Activated naive CD4-positive, alpha-beta T cell treated with Interleukin-2 at 50 U/mL for 16 hours (primary cell): ENCODE measurements around the gene PTMA.
"Not testable (repeated sequence)": the region's sequence is repeated elsewhere in the genome, so short reads cannot be mapped to it uniquely, and the experiment has no call there.

Experiments used
- DNase-seq: peaks from one replicate; pipeline ENCODE4 v3.0.0-alpha.2; 2020

PTMA gene

GRCh38 chr2:231717281-231718171, 9.2 kb downstream of the PTMA start:
- DNase-seq = peak; percentile 18

GRCh38 chr2:231718799-231719198, 10.5 kb downstream of the PTMA start:
- no peak for DNase-seq

DNA sequence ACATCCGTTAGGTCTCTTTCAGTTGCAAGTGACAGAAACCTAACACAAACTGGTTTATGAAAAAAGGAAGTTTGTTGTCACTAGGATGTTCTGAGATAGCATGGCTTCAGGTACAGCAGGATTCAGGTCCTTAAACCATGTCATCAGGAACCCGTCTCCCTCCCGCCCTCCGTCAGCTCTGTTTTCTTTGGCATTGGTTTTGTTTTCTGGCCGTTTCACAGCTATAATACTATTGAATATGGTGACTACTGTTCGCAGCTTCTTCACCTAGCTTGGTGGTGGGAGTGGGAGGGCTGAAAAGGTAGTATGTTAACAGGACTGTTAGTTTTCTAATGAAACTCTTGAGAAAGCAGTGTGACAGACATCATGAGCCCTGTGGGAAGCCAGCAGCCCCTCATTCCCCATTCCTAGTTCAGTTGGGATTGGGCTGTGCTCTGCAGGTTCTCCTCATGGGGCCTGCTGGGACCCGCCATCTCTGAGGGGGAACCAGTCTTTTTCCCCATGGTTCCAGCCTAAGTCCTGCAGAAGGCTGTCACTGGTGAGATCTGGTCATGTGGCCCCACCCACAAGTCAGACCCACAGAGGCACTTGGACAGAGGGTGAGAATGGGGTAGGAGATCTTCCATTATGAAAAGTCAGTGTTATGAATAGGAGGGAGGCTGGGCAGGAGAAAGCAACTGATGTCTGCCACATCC, 12.1 kb downstream of the PTMA start:
- DNase-seq = no peak

DNA sequence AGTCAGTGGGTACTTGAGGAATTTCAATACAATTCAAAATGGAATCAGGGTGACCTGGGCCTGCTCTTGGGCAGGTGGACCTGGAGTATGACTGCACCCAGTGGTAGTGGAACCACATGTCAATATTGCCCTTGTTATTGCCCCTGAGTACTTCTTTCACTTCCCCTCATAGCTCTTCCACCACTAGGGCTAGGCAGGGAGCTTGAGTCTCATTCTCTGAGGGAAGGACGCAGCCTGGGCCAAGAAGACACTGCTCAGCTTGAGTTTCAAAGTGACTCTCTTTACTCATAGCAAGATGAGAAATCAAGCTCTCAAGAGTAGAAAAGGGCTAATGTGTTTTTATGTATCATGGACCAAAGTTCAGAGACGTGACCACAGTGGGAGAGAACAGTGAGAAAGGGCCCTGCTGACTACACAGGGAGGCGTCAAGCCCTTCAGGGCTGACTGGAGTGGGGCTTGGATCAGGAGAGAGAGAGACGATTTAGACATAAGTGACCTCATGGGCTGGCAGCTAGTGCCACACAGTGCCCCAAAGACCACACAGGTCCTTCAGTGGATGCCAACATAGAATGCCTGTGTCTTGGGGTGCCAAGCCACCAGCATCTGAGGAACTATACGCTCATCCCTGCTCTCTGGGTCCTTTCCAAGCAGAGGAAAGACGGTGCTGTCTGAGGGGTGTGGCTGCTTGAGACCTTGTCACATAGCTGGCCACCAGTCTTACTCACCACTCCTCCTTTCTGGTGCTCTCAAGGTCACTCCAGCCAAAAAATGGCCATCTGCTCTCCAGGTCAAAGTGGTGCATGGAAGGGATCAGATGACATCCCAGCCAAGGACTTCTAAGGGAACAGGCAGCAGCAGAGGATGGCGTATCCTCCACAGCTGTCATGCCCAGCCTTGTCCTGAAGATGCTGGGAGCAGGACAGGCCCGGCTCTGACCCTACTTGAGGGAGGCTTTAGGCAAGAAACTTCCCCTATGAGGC, 13.0 kb downstream of the PTMA start:
- no peak for DNase-seq

- DNase-seq = no peak
These were observed 14.5 kb downstream of the PTMA start for GRCh38 chr2:231722721-231723307.

DNA sequence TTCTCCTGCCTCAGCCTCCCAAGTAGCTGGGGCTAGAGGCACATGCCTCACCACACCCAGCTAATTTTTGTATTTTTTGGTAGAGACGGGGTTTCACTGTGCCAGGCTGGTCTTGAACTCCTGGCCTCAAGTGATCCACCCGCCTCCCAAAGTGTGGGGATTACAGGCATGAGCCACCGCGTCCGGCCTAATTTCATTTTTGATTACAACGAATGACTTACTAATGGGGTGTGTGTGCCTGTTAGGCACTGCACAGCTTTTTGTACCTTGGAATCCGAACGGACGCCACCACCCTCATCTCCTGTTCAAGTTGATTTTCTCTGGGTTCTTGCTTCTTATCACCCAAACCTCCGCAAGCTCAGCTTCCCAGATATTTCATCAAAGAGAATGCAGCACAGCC, 17.2 kb downstream of the PTMA start:
- DNase-seq = no peak

- DNase-seq = no peak
These were observed 18.0 kb downstream of the PTMA start for GRCh38 chr2:231726276-231726675.

DNA sequence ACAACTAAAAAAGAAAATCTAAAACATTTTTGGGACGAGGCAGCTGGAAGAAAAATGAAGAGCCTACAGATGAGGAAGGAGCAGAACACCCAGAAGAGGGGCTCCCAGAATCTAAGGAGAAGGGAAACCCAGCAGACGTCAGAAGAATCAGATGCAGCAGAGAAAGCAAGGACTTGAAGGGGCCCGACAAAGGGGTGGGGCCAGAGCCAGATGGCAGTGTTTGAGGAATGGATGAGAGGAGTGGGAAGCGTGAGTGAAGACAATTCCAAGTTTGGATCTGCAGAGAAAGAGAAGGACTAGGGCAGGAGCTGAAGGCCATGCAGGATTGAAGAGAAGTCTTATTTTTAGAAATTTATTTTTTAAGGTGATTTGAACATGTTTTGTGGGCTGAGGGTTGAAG, 19.3 kb downstream of the PTMA start:
- DNase-seq = no peak

GRCh38 chr2:231732604-231733003, 24.3 kb downstream of the PTMA start:
- no peak for DNase-seq

DNA sequence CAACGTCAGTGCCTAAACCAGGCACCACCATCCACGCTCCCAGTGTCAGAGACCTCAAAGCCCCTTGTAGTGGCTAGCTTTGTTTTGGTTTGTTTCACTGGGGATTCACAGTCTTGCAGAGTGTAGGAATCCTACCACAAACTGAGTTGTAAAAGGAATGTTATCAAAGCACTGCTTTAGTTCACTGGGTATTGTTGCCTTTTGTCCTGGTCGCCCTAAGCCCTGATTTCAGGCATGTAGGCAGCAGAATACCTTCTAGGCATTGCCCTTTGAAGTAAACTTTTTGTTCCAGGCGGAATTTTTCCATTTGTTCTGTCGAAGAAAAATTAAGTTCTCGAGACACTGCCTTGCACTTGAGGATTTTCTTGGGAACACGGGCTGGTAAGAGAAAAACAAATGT, 29.4 kb downstream of the PTMA start:
- DNase-seq = no peak

DNA sequence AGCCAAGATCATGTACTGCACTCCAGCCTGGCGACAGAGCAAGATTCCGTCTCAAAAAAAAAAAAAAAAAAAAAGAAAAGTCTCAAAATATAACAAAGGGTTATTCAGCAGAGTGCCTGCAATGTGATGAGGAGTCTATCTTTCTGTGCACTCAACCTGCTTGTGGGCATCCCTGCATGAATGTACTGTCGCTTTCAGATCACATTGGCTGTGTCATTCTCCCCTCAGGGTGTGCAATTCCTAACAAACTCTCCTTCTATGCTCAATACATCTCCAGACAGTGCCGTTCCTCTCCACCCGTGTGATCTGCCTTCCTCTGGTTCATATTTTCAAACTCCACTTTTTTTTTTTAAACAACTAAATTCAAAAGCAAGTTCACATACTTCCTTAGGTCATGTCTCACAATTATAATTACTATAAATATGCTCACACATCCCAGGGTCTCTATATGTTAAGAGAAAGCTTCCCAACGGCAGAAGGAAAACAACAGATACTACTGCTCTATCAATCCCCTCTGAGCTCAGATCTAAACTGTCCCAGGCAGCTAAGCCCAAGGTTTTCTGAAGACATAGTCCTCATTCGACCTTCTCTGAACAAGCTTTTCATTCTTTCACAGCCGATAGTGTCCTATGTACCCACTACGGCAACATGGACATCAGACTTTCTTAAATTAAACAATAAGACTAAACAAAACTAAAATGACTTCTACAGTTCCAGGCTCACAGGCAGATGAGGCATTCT, 35.2 kb downstream of the PTMA start:
- no peak for DNase-seq

DNA sequence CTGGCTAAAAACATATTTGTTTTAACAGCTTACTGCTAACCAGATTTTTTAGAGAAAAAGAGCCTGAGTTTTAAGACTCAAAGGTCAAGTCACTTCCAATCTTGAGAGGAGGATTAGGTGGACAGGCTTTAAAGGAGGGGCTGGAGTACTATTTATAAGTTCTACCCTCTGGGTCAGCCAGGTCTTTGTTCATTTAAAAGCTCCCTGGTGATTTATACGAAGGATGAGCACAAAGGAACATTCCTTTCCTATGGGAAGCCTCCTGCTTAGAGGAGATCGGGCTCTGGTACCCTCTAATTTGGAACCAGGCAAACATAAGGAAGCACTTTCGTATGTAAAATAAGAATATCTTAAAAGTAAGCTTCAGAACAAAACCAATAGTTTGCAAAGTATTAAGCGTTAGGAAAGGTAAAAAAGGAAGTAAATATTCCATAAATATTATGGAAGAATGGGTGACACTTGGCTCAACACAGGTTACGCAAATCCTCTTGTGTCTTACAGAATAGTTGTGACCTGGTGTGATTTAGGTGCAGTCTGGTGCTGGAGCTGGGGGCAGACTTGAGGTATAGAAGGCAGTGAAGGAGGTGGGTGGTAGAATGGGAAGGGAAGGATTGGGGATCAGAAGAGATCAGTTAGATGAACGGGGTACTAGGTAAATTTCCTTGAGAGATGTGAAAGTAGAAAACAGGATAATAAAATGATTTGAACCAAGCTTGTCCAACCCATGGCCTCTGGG, 37.1 kb downstream of the PTMA start:
- DNase-seq = no peak

GRCh38 chr2:231748153-231748896, 40.0 kb downstream of the PTMA start:
- not testable (repeated sequence) for DNase-seq

GRCh38 chr2:231749016-231749415, 40.7 kb downstream of the PTMA start:
- not testable (repeated sequence) for DNase-seq

DNA sequence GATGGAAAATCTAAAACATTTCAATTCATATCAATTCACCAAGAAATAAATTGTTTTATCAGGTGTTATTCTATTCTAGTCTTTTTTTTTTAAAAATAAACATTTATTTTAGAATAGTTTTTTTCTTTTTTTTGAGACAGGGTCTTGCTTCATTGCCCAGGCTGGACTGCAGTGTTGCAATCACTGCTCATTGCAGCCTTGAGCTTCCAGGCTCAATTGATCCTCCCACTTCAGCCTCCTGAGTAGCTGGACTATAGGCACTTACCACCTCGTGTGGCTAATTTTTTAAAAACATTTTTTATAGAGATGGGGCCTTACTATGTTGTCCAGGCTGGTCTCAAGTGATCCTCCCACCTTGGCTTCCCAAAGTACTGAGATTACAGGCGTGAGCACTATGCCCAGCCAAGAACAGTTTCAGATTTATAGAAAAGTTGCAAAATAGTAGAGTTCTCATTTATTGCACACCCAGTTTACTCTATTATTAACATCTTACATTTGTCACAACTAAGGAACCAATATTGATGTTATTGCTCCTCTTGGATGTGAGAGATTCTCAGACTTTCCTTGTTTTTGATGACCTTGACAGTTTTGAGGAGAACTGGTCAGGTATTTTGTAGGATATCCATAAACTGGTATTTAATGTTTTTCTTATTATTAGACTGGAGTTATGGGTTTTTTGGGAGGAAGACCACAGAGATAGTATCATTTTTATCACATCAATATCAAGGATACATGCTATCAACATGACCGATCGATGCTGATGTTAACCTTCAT, 42.9 kb downstream of the PTMA start:
- no peak for DNase-seq

GRCh38 chr2:231752061-231752460, 43.7 kb downstream of the PTMA start:
- no peak for DNase-seq

GRCh38 chr2:231761735-231762134, 53.4 kb downstream of the PTMA start:
- DNase-seq = no peak
